GM19035 (cell line): ENCODE results near the gene MYBPC1.
A peak's percentile ranks its signal among the peaks of the same experiment; 100 is the strongest.

Experiments
- ATAC-seq: cut with Tn5 transposase; IDR thresholded peaks from one replicate; pipeline ENCODE4 v1.9.1; 2021; ENCODE audit not compliant: unreplicated experiment

MYBPC1 gene

DNA sequence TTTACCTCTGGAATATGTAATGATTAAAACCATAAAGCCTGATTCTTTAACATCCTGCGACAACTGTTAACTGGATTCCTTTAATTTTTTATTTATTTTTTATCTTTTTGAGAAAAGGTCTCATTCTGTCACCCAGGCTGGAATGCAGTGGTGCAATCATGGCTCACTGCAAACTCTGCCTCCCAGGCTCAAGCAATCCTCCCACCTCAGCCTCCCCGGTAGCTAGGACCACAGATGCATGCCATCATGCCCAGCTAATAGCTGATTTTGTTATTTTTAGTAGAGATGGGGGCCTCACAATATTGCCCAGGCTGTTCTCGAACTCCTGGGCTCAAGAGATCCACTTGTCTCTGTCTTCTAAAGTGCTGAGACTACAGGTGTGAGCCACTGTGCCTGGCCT lies 3.7 kb downstream of the MYBPC1 start:
- ATAC-seq: no peak

- ATAC-seq: no peak
Measured at GRCh38 chr12:101599311-101599710, 4.5 kb downstream of the MYBPC1 start.

GRCh38 chr12:101599771-101600484 lies 5.2 kb downstream of the MYBPC1 start:
- no peak for ATAC-seq

DNA sequence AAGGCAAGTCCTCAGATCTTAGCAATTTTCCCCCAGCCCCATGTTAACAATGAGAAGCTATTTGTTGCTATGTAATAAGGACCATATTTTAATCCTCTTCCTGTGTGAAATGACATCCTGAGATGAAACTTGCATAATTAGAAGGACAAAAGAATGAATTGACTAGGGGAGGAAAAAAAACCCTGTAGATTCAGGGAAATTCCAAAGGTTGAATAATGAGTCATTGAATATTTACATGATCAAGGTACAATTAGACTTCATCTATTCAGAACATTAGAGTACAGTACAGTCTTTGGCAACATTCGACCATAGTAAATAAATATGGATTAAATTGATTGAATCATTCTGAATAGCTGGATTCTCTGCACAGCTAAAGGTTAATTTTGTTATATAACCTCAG lies 9.4 kb downstream of the MYBPC1 start:
- no peak for ATAC-seq

GRCh38 chr12:101607894-101608293 lies 13.1 kb downstream of the MYBPC1 start:
- ATAC-seq: no peak

DNA sequence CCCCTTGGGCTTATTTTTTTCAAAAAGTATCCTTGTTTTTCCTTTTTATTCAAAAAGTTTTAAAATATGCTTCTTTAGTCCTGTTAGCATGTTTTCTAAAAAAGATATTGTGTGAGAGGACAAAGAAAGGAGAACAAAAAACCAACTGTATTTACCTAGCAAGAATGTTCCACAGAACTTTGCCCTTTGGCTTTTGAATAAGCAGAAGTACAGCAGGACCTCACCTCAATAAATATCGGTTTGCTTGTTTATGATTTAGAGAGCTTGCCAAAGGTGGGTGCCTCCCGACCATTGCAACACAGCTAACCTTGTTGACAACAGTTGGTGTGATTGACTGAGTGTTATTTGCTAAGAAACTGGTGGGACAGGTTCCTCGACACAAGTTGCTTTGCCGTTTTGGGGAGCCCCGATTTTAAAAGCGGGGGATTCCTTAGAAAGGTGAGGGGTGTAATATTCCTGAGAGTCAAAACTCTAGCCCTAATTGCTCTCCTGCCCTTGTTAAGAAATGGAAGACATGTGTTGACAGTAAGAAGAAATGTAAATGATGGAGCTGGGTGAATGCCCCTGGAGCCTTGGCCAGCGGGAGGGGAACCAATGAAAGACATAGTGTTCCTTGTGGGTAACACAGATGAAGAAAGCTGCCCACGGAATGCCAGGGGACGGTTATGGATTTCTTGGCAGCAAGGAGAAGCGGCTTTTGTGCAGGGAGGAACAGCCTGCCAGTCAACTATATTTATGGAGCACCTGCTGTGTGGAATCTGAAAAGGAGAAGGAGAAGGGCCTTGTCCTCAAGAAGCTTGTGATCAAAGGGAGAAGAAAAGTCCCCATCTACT lies 13.7 kb downstream of the MYBPC1 start:
- ATAC-seq: no peak

DNA sequence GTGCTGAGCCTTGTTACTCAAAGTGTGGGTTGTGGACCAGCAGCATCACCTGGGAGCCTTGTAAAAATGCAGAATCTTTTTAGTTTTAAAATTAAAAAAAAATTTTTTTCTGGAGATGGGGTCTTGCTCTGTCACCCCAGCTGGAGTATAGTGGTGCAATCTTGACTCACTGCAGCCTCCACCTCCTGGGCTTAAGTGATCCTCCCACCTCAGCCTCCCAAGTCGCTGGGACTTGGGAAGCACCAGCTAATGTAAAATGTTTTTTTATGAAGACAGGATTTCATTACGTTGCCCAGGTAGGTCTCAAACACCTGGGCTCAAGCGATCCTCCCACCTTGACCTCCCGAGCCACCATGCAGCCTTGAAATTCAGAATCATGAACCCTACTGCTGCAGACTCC lies 14.4 kb downstream of the MYBPC1 start:
- no peak for ATAC-seq

DNA sequence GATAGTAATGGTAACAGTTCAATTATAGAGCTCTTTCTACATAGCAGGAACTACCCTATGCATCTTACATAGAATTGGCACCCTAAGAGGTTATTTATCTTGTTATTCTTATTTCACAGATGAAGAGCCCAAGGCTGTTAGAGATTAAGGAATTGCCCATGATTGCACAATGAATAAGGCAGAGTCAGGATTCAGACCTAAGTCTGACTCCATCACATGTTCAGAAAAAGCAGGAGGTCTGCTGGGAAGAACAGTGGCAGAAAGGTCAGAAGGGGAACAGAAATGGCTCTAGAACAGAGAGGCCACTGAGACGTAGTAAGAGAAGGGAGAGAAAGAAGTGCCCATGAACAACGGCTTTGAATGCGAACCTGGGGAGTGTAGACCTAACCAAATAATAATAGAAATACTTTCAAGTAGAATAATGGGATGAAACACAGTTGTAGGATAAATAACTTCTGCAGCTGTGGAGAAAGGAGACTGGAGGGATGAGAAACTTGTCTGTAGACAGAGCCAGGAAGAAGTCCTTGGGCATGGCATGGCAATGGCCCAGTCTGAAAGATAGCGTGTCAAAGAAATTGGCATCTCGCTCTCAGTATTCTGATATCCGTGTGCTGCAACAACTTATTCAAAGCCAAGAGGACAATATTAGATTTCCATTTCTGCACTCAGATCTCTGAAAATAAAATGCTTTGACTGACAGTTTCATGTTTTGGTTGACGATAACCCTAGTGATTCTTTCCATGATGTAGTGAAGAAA lies 17.6 kb downstream of the MYBPC1 start:
- no peak for ATAC-seq

DNA sequence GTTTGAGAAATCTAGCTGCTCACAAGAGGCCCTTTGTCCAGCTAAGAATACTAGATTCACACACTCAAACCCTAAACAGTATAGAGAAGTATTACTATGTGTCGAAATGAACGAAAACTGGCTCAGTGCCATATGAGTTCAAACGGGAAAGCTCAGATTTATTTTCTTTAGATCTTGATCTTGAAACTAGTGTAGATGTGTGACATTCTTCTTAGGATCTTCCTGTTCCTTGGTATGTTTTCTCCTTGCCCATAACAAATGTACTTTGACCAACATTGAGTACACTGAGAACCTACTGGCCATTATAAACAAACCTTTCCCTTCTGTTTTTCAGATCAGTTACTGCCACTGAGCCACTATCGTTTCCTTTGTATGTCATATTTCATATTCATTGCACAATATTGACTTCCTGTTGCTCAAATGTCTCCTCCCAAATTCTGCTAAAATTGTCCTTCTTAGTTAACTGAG lies 21.3 kb downstream of the MYBPC1 start:
- ATAC-seq: no peak

GRCh38 chr12:101619026-101619786 lies 24.4 kb downstream of the MYBPC1 start:
- no peak for ATAC-seq

DNA sequence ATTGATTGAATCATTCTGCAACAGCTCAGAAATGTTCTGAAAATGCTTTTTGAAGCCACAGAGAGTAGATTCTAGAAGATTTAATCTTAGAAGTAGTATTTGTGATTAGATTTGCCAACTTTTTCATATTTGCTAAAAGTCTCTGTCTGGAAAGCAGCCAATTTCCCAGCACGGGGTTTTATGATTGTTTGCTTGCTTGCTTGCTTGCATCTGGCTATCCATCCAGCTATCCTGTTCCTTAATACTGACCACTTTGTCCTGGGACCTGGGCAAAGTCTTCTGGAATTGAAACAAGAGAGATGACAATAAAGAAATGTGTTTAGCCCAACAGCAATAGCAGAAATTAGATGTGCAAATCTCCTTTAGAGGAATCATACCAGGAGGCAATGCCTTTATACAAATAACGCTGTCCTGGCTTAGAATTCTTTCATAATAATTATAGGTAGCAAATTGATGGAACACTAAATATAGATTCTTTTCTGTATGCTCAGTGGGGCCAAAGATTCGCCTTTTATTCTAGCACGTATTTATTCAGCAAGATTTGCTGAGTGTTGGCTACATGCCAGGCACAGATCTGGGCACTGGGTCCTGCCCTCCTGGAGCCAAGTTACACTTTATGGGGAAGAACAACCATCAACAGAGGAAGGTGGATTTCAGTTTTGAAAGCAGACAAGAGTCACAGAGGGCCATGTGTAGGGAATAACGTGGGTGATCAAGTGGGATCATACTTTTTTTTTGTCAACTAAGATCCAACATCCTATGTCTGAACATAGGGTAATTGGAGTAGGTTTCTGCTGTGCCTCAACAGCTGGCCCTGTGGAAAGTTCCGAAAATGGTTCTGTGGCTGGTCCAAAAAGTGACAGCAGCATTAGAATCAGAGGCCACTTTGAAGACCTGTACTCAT lies 25.3 kb downstream of the MYBPC1 start:
- no peak for ATAC-seq

DNA sequence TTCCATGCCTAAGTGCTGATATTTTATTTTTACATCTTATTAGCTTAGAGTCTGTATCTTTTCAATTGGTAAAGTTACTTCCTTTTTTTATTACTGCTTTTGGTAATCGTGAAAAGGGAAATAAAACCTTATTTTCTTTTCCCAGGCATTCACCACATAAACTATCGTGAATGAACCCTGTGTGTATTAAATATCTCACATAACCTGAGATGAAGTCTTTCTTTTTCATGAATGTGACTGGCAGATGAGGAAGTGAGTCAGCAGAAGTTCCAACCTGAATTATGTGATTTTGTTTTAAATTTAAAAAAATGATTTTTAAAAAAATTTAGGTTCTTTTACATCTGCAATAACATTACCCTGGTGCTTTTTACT lies 26.0 kb downstream of the MYBPC1 start:
- ATAC-seq: no peak

GRCh38 chr12:101628676-101629075 lies 33.9 kb downstream of the MYBPC1 start:
- no peak for ATAC-seq

- ATAC-seq: peak; percentile 98
Measured at GRCh38 chr12:101634724-101635123, 40.0 kb downstream of the MYBPC1 start.

DNA sequence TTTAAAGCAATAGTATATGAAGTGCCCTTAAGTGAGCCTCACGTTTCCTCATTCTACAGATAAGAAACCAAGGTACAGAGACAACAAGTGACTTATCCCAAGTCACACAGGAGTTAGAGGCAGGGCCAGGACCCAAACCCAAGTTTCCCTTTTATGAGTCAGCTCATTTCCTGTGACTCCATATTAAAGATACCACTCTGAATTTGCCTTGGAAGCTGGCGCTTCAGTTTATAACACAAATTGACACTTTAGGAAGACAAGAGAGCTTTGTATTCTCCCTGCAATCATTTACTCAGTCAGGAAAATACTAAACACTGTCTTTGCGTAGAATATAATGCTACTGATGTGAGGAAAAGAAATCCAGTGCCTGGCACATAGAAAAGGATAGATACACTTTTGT lies 43.2 kb downstream of the MYBPC1 start:
- ATAC-seq: no peak

GRCh38 chr12:101642115-101643067 lies 47.6 kb downstream of the MYBPC1 start:
- no peak for ATAC-seq

DNA sequence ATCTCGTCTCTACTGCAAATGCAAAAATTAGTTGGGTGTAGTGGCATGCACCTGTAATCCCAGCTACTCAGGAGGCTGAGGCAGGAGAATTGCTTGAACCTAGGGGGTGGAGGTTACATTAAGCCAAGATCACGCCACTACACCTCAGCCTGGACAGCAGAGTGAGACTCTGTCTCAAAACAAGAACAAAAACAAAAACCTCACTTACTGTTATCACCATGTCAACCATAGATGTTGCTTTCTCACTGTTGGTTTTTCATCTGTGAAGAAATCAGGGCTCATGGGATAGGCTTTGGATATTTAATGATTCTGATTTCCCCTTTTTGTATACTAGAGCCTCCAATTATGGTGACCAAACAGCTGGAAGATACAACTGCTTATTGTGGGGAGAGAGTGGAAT lies 52.9 kb downstream of the MYBPC1 start:
- no peak for ATAC-seq

DNA sequence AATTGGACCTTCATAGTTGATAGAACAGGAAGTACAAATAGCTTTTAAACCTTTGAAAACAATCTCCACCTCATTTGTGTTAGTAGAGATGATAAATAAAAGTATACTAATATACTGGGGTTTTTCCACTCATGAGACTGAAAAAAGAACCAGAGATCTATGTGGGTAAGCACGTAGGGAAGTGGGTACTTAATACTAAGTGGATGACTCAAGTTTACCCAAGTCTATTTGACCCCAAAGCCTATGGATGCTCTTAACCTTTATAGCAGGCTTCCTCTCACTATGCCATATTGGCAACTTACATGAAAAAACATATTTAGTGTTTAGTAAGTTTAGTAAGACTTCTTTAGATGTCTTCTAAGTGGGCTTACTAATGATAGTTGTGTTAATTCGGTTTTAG lies 53.4 kb downstream of the MYBPC1 start:
- ATAC-seq: no peak
